Measurements from ENCODE around the gene SLC9A3.

The SLC9A3 gene

GRCh38 chr5:540906-541538 lies 16.8 kb upstream of the SLC9A3 start:
- no peak overlapping the region for H3K4me2 ChIP-seq (ENCODE audit: low read length)
- no peaks in the 10 kb centered on the region for H4K20me1 ChIP-seq (ENCODE audit: insufficient read depth, low read length)
- TF ChIP-seq CTCF (IDR thresholded peaks at IDR 0.05; ENCODE audit: low read length) = no peak
- no peak for TF ChIP-seq EZH2 (IDR thresholded peaks at IDR 0.05; ENCODE audit: borderline replicate concordance, low read length)
- no peak overlapping the region for H2AFZ ChIP-seq (ENCODE audit: low read length)
- no peaks in the 10 kb centered on the region for H3F3A ChIP-seq (ENCODE audit: insufficient read depth, low read length)
- no peak overlapping the region for H3K4me3 ChIP-seq (ENCODE audit: low read depth, low read length, poor library complexity, severe bottlenecking)
- H3K27me3 ChIP-seq (ENCODE audit: insufficient read depth, low read length) = 0 out of 2 replicates have a peak, but pooled peaks cover 3% of the 10 kb centered on the region
- H3K4me1 ChIP-seq (ENCODE audit: insufficient read depth, low read length, severe bottlenecking) = peaks cover 13% of the 10 kb centered on the region
- no peaks in the 10 kb centered on the region for H3K79me2 ChIP-seq (ENCODE audit: insufficient read depth, low read length)
- H3K9me3 ChIP-seq (ENCODE audit: low read length) = no peaks in the 10 kb centered on the region
- no peak overlapping the region for H3K9ac ChIP-seq (ENCODE audit: low read length)
- H3K9me2 ChIP-seq (ENCODE audit: low read depth, low read length) = no peaks in the 10 kb centered on the region
- no peaks in the 10 kb centered on the region for H3K36me3 ChIP-seq (ENCODE audit: insufficient read depth, low read length)
- no peak overlapping the region for H3K27ac ChIP-seq (ENCODE audit: low read depth, low read length, poor library complexity, severe bottlenecking)

DNA sequence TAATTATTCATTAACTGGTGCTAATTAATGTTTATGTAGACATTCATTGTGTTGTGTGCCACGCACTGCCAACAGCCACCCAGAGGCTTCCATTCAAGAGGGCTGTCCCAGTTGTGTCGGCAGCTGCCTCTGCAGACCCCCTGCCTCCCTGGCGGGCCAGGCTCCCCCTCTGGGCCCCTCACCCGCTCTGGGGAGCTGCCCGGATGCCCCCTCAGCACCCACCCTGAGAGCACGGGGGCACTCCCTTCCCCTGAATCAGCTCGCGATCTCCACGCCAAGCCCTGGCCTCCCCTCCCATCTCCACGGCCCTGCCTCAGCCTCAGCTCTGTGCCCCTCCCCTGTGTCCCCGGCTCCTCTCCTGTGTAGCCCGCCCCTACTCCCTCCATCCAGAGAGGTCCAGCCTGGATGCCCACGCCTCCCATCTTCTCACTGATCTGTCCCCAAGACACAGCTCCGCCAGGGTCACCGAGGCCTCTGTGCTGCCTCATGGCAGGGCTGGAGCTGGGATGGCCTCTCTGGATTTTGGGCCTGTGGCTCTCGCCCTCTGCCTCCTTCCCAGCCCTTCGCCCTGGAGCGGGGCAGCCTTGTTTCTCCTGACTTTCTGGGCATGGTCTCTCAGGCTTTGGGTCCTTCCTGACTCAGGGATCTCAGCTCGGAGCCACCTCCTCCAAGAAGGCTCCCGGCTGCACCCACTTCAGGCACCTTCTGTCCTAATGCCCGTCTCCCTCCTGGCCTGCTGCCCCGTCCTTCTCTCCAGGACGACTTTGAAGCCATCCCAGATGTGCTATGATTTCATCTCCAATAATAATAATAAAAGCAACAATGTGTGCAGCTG lies 16.0 kb upstream of the SLC9A3 start:
- Histone ChIP-seq H3K9me3 (ENCODE audit: low read length) (no peaks in the 10 kb centered on the region), H3K36me3 (ENCODE audit: insufficient read depth, low read length) (no peaks in the 10 kb centered on the region), H2AFZ (ENCODE audit: low read length) (no peak overlapping the region), H3F3A (ENCODE audit: insufficient read depth, low read length) (no peaks in the 10 kb centered on the region), H4K20me1 (ENCODE audit: insufficient read depth, low read length) (no peaks in the 10 kb centered on the region), H3K4me3 (ENCODE audit: low read depth, low read length, poor library complexity, severe bottlenecking) (no peak overlapping the region), H3K27ac (ENCODE audit: low read depth, low read length, poor library complexity, severe bottlenecking) (no peak overlapping the region), H3K4me2 (ENCODE audit: low read length) (no peak overlapping the region), H3K9me2 (ENCODE audit: low read depth, low read length) (no peaks in the 10 kb centered on the region), H3K79me2 (ENCODE audit: insufficient read depth, low read length) (no peaks in the 10 kb centered on the region), H3K9ac (ENCODE audit: low read length) (no peak overlapping the region), H3K27me3 (ENCODE audit: insufficient read depth, low read length) (0 out of 2 replicates have a peak, but pooled peaks cover 3% of the 10 kb centered on the region), H3K4me1 (ENCODE audit: insufficient read depth, low read length, severe bottlenecking) (peaks cover 13% of the 10 kb centered on the region)
- TF ChIP-seq CTCF (IDR thresholded peaks at IDR 0.05; ENCODE audit: low read length) (no peak), EZH2 (IDR thresholded peaks at IDR 0.05; ENCODE audit: borderline replicate concordance, low read length) (no peak)

GRCh38 chr5:539469-540070 lies 15.3 kb upstream of the SLC9A3 start:
- Histone ChIP-seq H3K9me2 (ENCODE audit: low read depth, low read length) (no peaks in the 10 kb centered on the region), H3K27me3 (ENCODE audit: insufficient read depth, low read length) (0 out of 2 replicates have a peak, but pooled peaks cover 3% of the 10 kb centered on the region), H3K9ac (ENCODE audit: low read length) (no peak overlapping the region), H3K4me2 (ENCODE audit: low read length) (no peak overlapping the region), H3K79me2 (ENCODE audit: insufficient read depth, low read length) (no peaks in the 10 kb centered on the region), H2AFZ (ENCODE audit: low read length) (no peak overlapping the region), H4K20me1 (ENCODE audit: insufficient read depth, low read length) (no peaks in the 10 kb centered on the region), H3K27ac (ENCODE audit: low read depth, low read length, poor library complexity, severe bottlenecking) (no peak overlapping the region), H3K36me3 (ENCODE audit: insufficient read depth, low read length) (no peaks in the 10 kb centered on the region), H3K4me1 (ENCODE audit: insufficient read depth, low read length, severe bottlenecking) (peaks cover 13% of the 10 kb centered on the region), H3K4me3 (ENCODE audit: low read depth, low read length, poor library complexity, severe bottlenecking) (no peak overlapping the region), H3K9me3 (ENCODE audit: low read length) (no peaks in the 10 kb centered on the region), H3F3A (ENCODE audit: insufficient read depth, low read length) (no peaks in the 10 kb centered on the region)
- TF ChIP-seq CTCF (IDR thresholded peaks at IDR 0.05; ENCODE audit: low read length) (no peak), EZH2 (IDR thresholded peaks at IDR 0.05; ENCODE audit: borderline replicate concordance, low read length) (no peak)
